PC-9 (cell line): ENCODE data around the gene OBSCN.

ENCODE experiments used
- EZH2 ChIP-seq: fragments of 200-600 bp; sonication (generic); IDR thresholded peaks from 2 replicates; pipeline ENCODE4 v1.8.0; 2017; ENCODE audit warnings: antibody characterized with exemption, low read depth
- TF ChIP-seq, protein P1 (sequence below): fragments of 200-600 bp; sonication (generic); conservative IDR thresholded peaks from 2 replicates; pipeline ENCODE4 v1.6.1; 2017; ENCODE audit warnings: mixed run types, antibody characterized with exemption, mild to moderate bottlenecking, moderate library complexity

GRCh38 chr1:228160201-228160761 is 47.6 kb upstream of the OBSCN start:
- no peak for TF ChIP-seq EZH2
- TF ChIP-seq, protein P1, sequence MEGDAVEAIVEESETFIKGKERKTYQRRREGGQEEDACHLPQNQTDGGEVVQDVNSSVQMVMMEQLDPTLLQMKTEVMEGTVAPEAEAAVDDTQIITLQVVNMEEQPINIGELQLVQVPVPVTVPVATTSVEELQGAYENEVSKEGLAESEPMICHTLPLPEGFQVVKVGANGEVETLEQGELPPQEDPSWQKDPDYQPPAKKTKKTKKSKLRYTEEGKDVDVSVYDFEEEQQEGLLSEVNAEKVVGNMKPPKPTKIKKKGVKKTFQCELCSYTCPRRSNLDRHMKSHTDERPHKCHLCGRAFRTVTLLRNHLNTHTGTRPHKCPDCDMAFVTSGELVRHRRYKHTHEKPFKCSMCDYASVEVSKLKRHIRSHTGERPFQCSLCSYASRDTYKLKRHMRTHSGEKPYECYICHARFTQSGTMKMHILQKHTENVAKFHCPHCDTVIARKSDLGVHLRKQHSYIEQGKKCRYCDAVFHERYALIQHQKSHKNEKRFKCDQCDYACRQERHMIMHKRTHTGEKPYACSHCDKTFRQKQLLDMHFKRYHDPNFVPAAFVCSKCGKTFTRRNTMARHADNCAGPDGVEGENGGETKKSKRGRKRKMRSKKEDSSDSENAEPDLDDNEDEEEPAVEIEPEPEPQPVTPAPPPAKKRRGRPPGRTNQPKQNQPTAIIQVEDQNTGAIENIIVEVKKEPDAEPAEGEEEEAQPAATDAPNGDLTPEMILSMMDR: no peak
